Left ventricle myocardium superior (tissue), 1 donor: ENCODE measurements around the gene KLHDC8A. TPM values are rescaled to one million over a fixed set of nuclear protein-coding genes. Genes with fewer than 3 reads are reported as not detected.
"Not testable (repeated sequence)": the region's sequence is repeated elsewhere in the genome, so short reads cannot be mapped to it uniquely, and the experiment has no call there.

Experiments
- ATAC-seq: fragments of 200-7000 bp; cut with Tn5 transposase; one replicate; pipeline ENCODE4 v1.9.1; 2020; ENCODE audit warnings: mild to moderate bottlenecking, moderate library complexity
- DNase-seq: peaks from one replicate; pipeline ENCODE4 v3.0.0-alpha.2; 2020
- intact Hi-C: fragments of 100-400 bp; cut with micrococcal nuclease; formaldehyde crosslinking; loops from one replicate; pipeline ENCODE4 v1.11.0; 2022
- long read RNA-seq: library from polyadenylated mRNA; unstranded; transcript quantifications from one replicate; pipeline ENCODE4 v2.0.0, GENCODE V29; 2021
- total RNA-seq: library from RNA; stranded (reverse); fragmentation: NEBNext Ultra II Directional; extraction: Animal tissue kit (Norgen Biotek cat#: 25700); gene quantifications from one replicate; pipeline ENCODE4 v1.2.1, GENCODE V29; 2021
- donor health status: DM: no; HTN: yes; CAD: no; lungs with severe emphysema.

Gene KLHDC8A, protein sequence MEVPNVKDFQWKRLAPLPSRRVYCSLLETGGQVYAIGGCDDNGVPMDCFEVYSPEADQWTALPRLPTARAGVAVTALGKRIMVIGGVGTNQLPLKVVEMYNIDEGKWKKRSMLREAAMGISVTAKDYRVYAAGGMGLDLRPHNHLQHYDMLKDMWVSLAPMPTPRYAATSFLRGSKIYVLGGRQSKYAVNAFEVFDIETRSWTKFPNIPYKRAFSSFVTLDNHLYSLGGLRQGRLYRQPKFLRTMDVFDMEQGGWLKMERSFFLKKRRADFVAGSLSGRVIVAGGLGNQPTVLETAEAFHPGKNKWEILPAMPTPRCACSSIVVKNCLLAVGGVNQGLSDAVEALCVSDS
- total RNA-seq = not detected
- long read RNA-seq = 0 reads

GRCh38 chr1:205356440-205357139 is at the start of gene KLHDC8A:
Gene KLHDC8A (minus strand): TSS chr1:205356922. CDS start chr1:205343604, 13,318 bp downstream.
- ATAC-seq = no peak
- no peak for DNase-seq
- intact Hi-C loops = no loop called here

DNA sequence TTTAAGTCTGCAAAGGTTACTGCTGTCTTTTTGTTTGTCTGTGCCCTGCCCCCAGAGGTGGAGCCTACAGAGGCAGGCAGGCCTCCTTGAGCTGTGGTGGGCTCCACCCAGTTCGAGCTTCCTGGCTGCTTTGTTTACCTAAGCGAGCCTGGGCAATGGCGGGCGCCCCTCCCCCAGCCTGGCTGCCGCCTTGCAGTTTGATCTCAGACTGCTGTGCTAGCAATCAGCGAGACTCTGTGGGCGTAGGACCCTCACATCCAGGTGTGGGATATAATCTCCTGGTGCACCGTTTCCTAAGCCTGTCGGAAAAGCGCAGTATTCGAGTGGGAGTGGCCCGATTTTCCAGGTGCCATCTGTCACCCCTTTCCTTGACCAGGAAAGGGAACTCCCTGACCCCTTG is 49.5 kb upstream of the KLHDC8A start:
- DNase-seq, ATAC-seq, intact Hi-C loops: not testable (repeated sequence)

GRCh38 chr1:205404484-205404883 is 47.8 kb upstream of the KLHDC8A start:
- intact Hi-C loops, DNase-seq, ATAC-seq: not testable (repeated sequence)

DNA sequence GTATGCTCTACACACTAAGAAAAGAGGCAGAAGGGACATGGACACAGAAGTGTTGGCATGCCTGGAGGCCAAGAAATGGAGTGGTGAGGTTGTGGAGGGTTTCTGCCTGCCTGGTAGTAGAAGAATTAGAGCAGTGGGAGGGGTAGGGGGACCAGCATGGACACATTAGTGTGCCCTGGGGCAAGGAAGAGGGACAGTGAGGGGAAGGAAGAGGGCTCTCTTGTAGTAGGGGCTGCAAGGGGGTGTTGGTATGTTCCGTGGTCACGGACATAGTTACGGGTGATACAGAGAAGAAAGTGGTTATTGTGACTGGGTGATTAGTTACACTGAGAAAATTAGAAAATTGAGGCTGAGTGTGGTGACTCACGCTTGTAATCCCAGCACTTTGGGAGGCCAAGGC is 41.9 kb upstream of the KLHDC8A start:
- DNase-seq = no peak
- intact Hi-C loops = loop anchor here (5.0 kb wide), 1 partner anchor 89 kb away; no protein-coding TSS in a partner anchor
- no peak for ATAC-seq

- ATAC-seq (peak; percentile 69), DNase-seq (no peak)
- intact Hi-C loops = loop anchor here (5.0 kb wide), 1 partner anchor 90 kb away; no protein-coding TSS in a partner anchor
These were observed 40.4 kb upstream of the KLHDC8A start for GRCh38 chr1:205396967-205397616.

GRCh38 chr1:205395616-205396015 is 38.9 kb upstream of the KLHDC8A start:
- ATAC-seq = no peak
- no peak for DNase-seq
- intact Hi-C loops = loop anchor here (5.0 kb wide), 1 partner anchor 92 kb away; no protein-coding TSS in a partner anchor

GRCh38 chr1:205392650-205393049 is 35.9 kb upstream of the KLHDC8A start:
- DNase-seq (no peak), ATAC-seq (no peak)
- intact Hi-C loops = no loop called here

DNA sequence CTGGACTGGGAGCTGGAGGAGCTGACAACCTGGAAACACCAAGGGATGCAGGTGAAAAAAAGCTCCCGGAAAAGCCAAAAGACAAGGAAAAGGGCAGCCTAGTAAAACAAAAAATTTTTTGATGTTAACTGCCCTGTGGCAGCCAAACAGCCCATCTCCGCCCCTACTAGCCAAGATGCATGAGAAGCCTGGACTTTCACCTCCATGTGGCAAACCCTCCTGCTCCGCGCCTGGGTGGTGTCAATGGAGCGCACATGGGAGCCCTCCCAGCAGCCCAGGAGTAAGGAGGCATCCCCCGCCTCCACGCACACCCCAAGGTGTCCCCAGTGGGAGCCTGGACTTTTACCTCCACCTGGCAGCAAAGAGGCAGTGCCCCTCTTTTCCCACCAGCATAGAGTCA is 34.7 kb upstream of the KLHDC8A start:
- intact Hi-C loops = no loop called here
- DNase-seq = no peak
- no peak for ATAC-seq

- no peak for DNase-seq
- no peak for ATAC-seq
- intact Hi-C loops = no loop called here
These were observed 31.1 kb upstream of the KLHDC8A start for GRCh38 chr1:205387845-205388244.

DNA sequence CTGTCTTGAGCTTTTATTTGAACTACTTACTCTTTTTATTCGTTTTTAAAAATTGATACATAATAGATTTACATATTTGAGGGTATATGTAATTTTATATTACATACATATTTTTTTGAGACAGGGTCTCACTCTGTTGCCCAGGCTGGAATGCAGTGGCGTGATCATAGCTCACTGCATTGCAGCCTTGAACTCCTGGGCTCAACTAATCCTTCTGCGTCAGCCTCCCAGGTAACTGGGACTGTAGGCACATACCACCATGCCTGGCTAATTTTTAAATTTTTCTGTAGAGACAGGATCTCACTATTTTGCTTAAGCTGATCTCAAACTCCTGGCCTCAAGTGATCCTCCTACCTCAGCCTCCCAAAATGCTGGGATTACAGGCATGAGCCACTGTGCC is 26.3 kb upstream of the KLHDC8A start:
- DNase-seq, ATAC-seq, intact Hi-C loops: not testable (repeated sequence)

GRCh38 chr1:205382561-205382960 is 25.8 kb upstream of the KLHDC8A start:
- no peak for DNase-seq
- no peak for ATAC-seq
- intact Hi-C loops = no loop called here

DNA sequence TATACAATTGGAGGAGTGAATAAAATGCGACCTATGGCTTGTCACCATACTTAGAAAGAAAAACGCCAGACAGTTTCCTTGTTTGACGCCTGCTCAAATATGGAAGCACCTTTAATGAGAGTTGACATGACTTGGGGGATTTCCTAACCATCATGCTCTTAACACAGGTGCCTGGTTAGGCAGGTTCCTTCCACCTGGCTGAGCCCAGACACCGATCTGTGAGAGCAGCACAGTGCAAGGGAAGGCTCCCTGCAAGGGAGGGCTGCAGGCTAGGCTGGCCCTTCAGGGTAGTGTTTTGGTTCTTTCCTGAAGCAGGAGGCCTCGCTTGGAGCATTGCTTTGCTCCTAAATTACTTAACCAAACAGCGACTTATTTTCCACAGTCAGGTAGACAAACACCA is 24.6 kb upstream of the KLHDC8A start:
- ATAC-seq = no peak
- intact Hi-C loops = no loop called here
- DNase-seq = no peak

DNA sequence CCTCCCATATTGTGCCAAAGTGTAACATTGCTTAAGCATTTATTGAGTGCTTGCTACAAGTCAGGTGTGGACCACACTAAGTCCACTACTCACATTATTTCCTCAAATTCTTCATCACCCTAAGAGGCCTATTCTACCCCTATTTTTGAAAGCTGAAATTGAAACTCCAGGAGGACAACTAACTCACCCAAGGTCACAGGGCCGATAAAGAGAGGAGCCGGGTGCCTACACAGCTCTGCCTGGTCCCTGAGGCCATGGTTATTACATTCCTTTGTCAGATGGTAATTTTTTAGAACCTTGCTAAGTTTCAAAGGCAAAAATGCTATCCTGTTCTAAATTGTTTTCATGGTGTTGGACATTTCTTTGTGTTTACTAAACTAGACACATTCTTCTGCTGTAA is 24.2 kb upstream of the KLHDC8A start:
- intact Hi-C loops = no loop called here

GRCh38 chr1:205379056-205379455 is 22.3 kb upstream of the KLHDC8A start:
- ATAC-seq (no peak), DNase-seq (no peak)
- intact Hi-C loops = no loop called here

More for the DNA sequence above, 24.2 kb upstream of the KLHDC8A start:
- DNase-seq (no peak), ATAC-seq (no peak)

DNA sequence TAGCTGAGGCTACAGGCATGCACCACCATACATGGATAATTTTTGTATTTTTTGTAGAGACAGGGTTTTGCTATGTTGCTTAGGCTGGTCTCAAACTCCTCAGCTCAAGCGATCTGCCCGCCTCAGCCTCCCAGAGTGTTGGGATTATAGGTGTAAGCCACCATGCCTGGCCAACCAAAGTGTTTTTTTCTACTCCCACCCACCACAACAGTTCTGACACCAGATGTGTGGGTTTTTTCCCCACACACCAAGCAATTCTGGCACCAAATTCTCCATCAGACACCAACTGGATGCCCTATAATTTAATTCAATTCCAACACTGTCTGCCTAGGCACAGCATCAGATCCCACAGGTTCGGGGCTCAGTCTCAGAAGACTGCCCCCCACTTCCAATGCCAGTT is 20.6 kb upstream of the KLHDC8A start:
- intact Hi-C loops = no loop called here
- no peak for DNase-seq
- ATAC-seq = no peak

- ATAC-seq = no peak
- intact Hi-C loops = no loop called here
These were observed 20.0 kb upstream of the KLHDC8A start for GRCh38 chr1:205376739-205377138.

GRCh38 chr1:205375835-205376545 is 19.3 kb upstream of the KLHDC8A start:
- peak; percentile 48 for ATAC-seq
- intact Hi-C loops = no loop called here

More at GRCh38 chr1:205376739-205377138, 20.0 kb upstream of the KLHDC8A start:
- DNase-seq = no peak

DNA sequence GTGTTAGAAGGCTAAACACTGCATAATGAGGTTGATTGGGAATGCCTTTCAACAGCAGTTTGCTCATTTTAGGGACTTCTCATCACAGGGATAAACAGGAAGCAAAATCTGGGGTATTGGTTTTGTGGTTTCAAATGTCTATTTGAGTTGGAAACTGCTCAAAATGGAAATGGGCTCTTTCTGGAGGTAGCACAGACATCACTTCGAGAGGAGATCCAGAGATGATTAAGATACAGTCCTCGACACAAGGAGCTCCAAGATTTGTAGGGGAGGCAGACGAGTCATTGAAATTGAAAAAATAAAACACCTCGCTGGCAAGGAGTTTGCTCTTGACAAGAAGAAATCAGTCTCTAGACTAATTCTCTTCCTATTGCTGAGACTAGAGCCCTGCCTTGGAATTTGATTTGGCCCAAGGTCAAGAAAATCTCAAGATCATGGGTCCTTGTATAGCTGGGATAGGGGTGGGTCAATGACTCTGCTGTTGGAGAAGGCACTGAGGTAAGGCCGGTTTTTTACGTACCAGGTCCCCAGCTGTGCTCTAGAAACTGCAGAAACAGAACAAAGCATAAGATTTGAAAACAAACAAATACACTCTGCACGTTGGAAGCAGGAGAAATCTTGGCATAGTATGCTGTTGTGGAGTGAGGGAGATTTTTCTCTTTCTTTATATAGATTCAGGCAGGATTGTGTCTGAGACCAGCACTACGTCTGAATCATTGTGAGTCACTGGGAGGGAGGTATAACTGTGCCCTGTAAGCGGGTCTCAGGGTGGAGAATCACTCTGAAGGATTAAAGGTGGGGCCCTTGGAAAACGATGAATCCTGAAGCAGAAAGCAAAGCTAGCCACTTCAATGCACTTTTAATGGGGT is 17.7 kb upstream of the KLHDC8A start:
- no peak for ATAC-seq

More at GRCh38 chr1:205375835-205376545, 19.3 kb upstream of the KLHDC8A start:
- no peak for DNase-seq

More for the DNA sequence above, 17.7 kb upstream of the KLHDC8A start:
- intact Hi-C loops = no loop called here
- DNase-seq = no peak
